ENCODE results near the gene ZNF557. TPM values are rescaled to one million over a fixed set of nuclear protein-coding genes. Genes with fewer than 3 reads are reported as not detected.
"Not testable (repeated sequence)": the region's sequence is repeated elsewhere in the genome, so short reads cannot be mapped to it uniquely, and the experiment has no call there.

ZNF557 gene
- total RNA-seq, 4 donors from 2014 or later = 2.0 to 12.5 (median 6.4) TPM

DNA sequence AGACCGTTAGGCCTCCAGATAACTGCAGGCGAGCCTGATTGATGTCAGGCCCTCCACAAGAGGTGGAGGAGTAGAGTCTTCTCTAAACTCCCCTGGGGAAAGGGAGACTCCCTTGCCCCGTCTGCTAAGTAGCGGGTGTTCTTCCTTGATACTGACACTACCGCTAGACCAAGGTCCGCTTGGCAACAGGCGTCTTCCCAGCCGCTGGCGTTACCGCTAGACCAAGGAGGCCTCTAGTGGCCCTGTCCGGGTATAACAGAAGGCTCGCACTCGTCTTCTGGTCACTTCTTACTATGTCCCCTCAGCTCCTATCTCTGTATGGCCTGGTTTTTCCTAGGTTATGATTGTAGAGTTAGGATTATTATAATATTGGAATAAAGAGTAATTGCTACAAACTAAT lies 2.4 kb upstream of the ZNF557 start:
- peak; percentile 25 for DNase-seq
- H3K36me3 ChIP-seq; H3K27me3 ChIP-seq; H3K4me3 ChIP-seq; H3K9me3 ChIP-seq; in situ Hi-C loops (cut with MboI; ENCODE audit: low pct_ligation_motif_present in 1 of 4, low pct_unique_long_range_greater_than_20kb in 1 of 4, low sequenced_read_pairs in 3 of 4); H3K27ac ChIP-seq: not testable (repeated sequence)
- TF ChIP-seq, protein P1, sequence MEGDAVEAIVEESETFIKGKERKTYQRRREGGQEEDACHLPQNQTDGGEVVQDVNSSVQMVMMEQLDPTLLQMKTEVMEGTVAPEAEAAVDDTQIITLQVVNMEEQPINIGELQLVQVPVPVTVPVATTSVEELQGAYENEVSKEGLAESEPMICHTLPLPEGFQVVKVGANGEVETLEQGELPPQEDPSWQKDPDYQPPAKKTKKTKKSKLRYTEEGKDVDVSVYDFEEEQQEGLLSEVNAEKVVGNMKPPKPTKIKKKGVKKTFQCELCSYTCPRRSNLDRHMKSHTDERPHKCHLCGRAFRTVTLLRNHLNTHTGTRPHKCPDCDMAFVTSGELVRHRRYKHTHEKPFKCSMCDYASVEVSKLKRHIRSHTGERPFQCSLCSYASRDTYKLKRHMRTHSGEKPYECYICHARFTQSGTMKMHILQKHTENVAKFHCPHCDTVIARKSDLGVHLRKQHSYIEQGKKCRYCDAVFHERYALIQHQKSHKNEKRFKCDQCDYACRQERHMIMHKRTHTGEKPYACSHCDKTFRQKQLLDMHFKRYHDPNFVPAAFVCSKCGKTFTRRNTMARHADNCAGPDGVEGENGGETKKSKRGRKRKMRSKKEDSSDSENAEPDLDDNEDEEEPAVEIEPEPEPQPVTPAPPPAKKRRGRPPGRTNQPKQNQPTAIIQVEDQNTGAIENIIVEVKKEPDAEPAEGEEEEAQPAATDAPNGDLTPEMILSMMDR (IDR thresholded peaks at IDR 0.05) = peak in 2 of 5 experiments; percentile 6 to 9
- intact Hi-C loops (cut with DNase I; ENCODE audit: low total_unique reads) = loop anchor here (10.0 kb wide), 1 partner anchor 1588 kb away; no protein-coding TSS in a partner anchor
- H3K4me1 ChIP-seq = peaks cover 8 to 10% (median 8%) of the 10 kb centered on the region in 4 donors
- WGBS, 2 donors (ENCODE audit: low coverage in 1 of 2) = 67 to 80% methylated on average over 2 to 13 of the region's 13 CpGs

DNA sequence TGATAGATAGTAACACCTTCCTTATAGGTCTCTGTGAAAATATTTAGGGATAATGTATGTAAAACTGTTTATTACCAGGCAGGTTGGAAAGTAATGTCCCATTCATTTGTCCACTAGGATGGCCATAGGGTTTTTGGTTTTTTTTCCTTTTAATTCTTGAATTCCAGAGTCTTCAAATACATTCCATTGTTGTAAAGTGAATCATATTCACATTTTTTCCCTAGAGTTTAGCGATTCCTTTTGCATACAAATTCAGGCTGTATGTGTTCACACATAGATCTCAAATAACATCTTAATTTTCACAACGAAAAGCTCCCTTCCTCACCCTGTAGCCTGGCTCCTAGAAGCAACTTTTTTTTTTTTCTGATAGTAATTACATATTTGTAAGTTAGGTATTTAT lies 1.8 kb upstream of the ZNF557 start:
- Histone ChIP-seq H3K4me3 (no peak overlapping the region), H3K27me3 (no peaks in the 10 kb centered on the region), H3K4me1 (peaks cover 8 to 10% (median 8%) of the 10 kb centered on the region in 4 donors), H3K9me3 (no peaks in the 10 kb centered on the region), H3K36me3 (peaks cover 0 to 15% (median 6%) of the 10 kb centered on the region in 4 donors), H3K27ac (no peak overlapping the region)
- WGBS, 2 donors (ENCODE audit: low coverage in 1 of 2) = 81 to 85% methylated on average over 2 of the region's 2 CpGs
- TF ChIP-seq POLR2A (IDR thresholded peaks at IDR 0.05) = no peak
- TF ChIP-seq, protein P1 (IDR thresholded peaks at IDR 0.05) = no peak
- TF ChIP-seq POLR2AphosphoS5 (IDR thresholded peaks at IDR 0.05) = no peak
- no peak for TF ChIP-seq EP300 (IDR thresholded peaks at IDR 0.05; ENCODE audit: low read depth)
- in situ Hi-C loops (cut with MboI; ENCODE audit: low pct_ligation_motif_present in 1 of 4, low pct_unique_long_range_greater_than_20kb in 1 of 4, low sequenced_read_pairs in 3 of 4) = no loop called here
- intact Hi-C loops (cut with DNase I; ENCODE audit: low total_unique reads) = loop anchor here (10.0 kb wide), 1 partner anchor 1587 kb away; no protein-coding TSS in a partner anchor
- no peak for DNase-seq

DNA sequence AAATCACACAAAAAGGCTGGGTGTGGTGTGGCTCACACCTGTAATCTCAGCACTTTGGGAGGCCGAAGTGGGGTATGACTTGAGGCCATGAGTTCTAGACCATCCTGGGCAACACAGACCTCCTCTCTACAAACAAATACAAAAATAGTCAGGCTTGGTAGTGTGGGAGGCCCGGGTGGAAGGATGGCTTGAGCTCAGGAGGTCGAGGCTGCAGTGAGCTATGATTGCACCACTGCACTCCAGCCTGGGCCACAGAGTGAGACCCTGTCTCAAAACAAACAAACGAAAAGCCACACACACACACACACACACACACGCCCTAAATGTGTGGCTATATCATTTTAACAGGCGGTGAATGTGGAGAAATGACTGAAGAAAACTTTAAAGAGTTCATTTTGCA lies 904 bp upstream of the ZNF557 start:
- H3K36me3 ChIP-seq = peaks cover 0 to 24% (median 10%) of the 10 kb centered on the region in 4 donors
- H3K9me3 ChIP-seq = no peaks in the 10 kb centered on the region
- in situ Hi-C loops (cut with MboI; ENCODE audit: low pct_ligation_motif_present in 1 of 4, low pct_unique_long_range_greater_than_20kb in 1 of 4, low sequenced_read_pairs in 3 of 4) (no loop called here), intact Hi-C loops (cut with DNase I; ENCODE audit: low total_unique reads) (loop anchor here (10.0 kb wide), 1 partner anchor 1586 kb away; no protein-coding TSS in a partner anchor)
- no peak for TF ChIP-seq POLR2A (IDR thresholded peaks at IDR 0.05)
- no peak for TF ChIP-seq POLR2AphosphoS5 (IDR thresholded peaks at IDR 0.05)
- TF ChIP-seq, protein P1 (IDR thresholded peaks at IDR 0.05) = no peak
- no peak for TF ChIP-seq EP300 (IDR thresholded peaks at IDR 0.05; ENCODE audit: low read depth)
- H3K27me3 ChIP-seq = no peaks in the 10 kb centered on the region
- DNase-seq = no peak
- peaks cover 8 to 10% (median 8%) of the 10 kb centered on the region in 4 donors for H3K4me1 ChIP-seq
- peak overlapping the region in 3 of 4 donors; percentile 9 to 59 (median 43) for H3K27ac ChIP-seq
- 62 to 81% methylated on average over 3 to 6 of the region's 6 CpGs for WGBS, 2 donors (ENCODE audit: low coverage in 1 of 2)
- no peak overlapping the region for H3K4me3 ChIP-seq

DNA sequence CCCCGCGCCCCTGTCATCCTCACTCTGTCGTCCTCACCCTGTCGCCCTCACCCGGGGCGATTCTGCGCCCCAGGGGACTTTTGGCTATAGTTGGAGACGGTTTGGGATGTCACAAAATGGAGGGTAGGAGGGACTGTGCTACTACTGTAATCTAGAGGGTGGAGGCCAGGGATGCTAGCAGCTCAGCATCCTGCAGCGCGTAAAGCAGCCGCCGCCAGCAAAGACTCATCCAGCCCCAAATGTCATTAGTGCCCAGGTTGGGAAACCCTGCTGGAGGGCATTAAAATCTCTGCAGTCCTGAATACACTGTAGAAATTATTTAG lies 362 bp downstream of the ZNF557 start:
- H3K36me3 ChIP-seq = peaks cover 0 to 34% (median 15%) of the 10 kb centered on the region in 4 donors
- no peak for TF ChIP-seq POLR2A (IDR thresholded peaks at IDR 0.05)
- no peaks in the 10 kb centered on the region for H3K27me3 ChIP-seq
- intact Hi-C loops (cut with DNase I; ENCODE audit: low total_unique reads) = loop anchor here (10.0 kb wide), 1 partner anchor 1585 kb away; no protein-coding TSS in a partner anchor
- H3K9me3 ChIP-seq = no peaks in the 10 kb centered on the region
- H3K4me1 ChIP-seq = peaks cover 8 to 10% (median 8%) of the 10 kb centered on the region in 4 donors
- WGBS, 2 donors (ENCODE audit: low coverage in 1 of 2) = 0% methylated on average over 12 of the region's 12 CpGs; no CpG with 5 or more reads in 1 of the 2 donors
- H3K27ac ChIP-seq = peak overlapping the region; percentile 85 to 88 (median 86)
- H3K4me3 ChIP-seq = peak overlapping the region; percentile 52 to 95 (median 82)
- in situ Hi-C loops (cut with MboI; ENCODE audit: low pct_ligation_motif_present in 1 of 4, low pct_unique_long_range_greater_than_20kb in 1 of 4, low sequenced_read_pairs in 3 of 4) = no loop called here
- no peak for DNase-seq

DNA sequence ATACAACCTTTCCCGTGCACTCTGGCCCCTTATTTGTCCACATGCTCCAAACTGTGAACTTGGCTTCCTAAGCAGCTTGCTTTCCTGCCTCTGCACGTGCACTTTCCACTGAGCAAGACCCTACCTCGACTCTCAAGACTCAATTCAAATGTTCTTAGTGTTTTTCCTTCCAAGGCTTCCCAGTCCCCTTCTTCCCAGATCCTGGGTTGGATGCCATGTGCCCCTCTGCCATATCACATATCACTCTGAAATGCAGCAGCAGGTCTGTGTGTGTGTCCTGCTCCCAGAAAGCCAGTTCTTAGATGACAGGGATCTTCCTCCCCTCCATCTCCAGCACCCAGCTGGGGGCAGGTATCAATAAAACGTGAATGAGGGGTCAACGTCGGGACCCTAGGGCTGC lies 3.0 kb downstream of the ZNF557 start:
- TF ChIP-seq POLR2AphosphoS5 (IDR thresholded peaks at IDR 0.05) (no peak), EP300 (IDR thresholded peaks at IDR 0.05; ENCODE audit: low read depth) (no peak), POLR2A (IDR thresholded peaks at IDR 0.05) (no peak)
- TF ChIP-seq, protein P1 (IDR thresholded peaks at IDR 0.05) = no peak

More for the DNA sequence above, 3.0 kb downstream of the ZNF557 start:
- H3K27me3 ChIP-seq = no peaks in the 10 kb centered on the region
- no peak for DNase-seq
- in situ Hi-C loops (cut with MboI; ENCODE audit: low pct_ligation_motif_present in 1 of 4, low pct_unique_long_range_greater_than_20kb in 1 of 4, low sequenced_read_pairs in 3 of 4) = no loop called here
- peaks cover 13 to 21% of the 10 kb centered on the region in 2 donors for H3K9me3 ChIP-seq
- no peak overlapping the region for H3K4me3 ChIP-seq
- H3K27ac ChIP-seq = no peak overlapping the region
- H3K4me1 ChIP-seq = peaks cover 8 to 10% (median 8%) of the 10 kb centered on the region in 4 donors
- 92 to 97% methylated on average over 4 to 6 of the region's 6 CpGs for WGBS, 2 donors (ENCODE audit: low coverage in 1 of 2)
- H3K36me3 ChIP-seq = peaks cover 0 to 60% (median 31%) of the 10 kb centered on the region in 4 donors
- intact Hi-C loops (cut with DNase I; ENCODE audit: low total_unique reads) = no loop called here
